Measurements from ENCODE around the gene MAP3K5. TPM values are rescaled to one million over a fixed set of nuclear protein-coding genes. Genes with fewer than 3 reads are reported as not detected.
"Not testable (repeated sequence)": the region's sequence is repeated elsewhere in the genome, so short reads cannot be mapped to it uniquely, and the experiment has no call there.

Gene MAP3K5
- total RNA-seq, 1 donor from 2014 or later = 24.4 TPM

GRCh38 chr6:136816656-136817055, 24.4 kb upstream of the MAP3K5 start:
- Mint-ChIP-seq H3K36me3 (ENCODE audit: low read depth) (no peaks in the 10 kb centered on the region), H3K9me3 (no peaks in the 10 kb centered on the region), H3K27ac (no peak overlapping the region), H3K27me3 (peaks cover 4% of the 10 kb centered on the region), H3K4me3 (no peak overlapping the region), H3K4me1 (peaks cover 1% of the 10 kb centered on the region)
- CTCF ChIA-PET = interaction anchor here (0.8 kb wide), 1 partner anchor 172 kb away, joined by 4 read pairs; no protein-coding TSS in a partner anchor
- no peak for TF ChIP-seq CTCF (IDR thresholded peaks at IDR 0.05)
- ATAC-seq (ENCODE audit: low read depth) (no peak), DNase-seq (no peak)
- intact Hi-C loops (cut with micrococcal nuclease) = no loop called here
- POLR2A ChIA-PET = no interaction called here

- POLR2A ChIA-PET; H3K4me1 Mint-ChIP-seq; H3K4me3 Mint-ChIP-seq; DNase-seq; intact Hi-C loops (cut with micrococcal nuclease); CTCF ChIA-PET; ATAC-seq (ENCODE audit: low read depth); H3K36me3 Mint-ChIP-seq (ENCODE audit: low read depth); H3K27me3 Mint-ChIP-seq; H3K9me3 Mint-ChIP-seq; H3K27ac Mint-ChIP-seq: not testable (repeated sequence)
Observed at GRCh38 chr6:136815608-136816007, 23.3 kb upstream of the MAP3K5 start.

- H3K27ac Mint-ChIP-seq = no peak overlapping the region
- H3K36me3 Mint-ChIP-seq (ENCODE audit: low read depth) = no peaks in the 10 kb centered on the region
- ChIA-PET POLR2A (no interaction called here), CTCF (no interaction called here)
- DNase-seq (no peak), ATAC-seq (ENCODE audit: low read depth) (no peak)
- no peaks in the 10 kb centered on the region for H3K27me3 Mint-ChIP-seq
- intact Hi-C loops (cut with micrococcal nuclease) = no loop called here
- no peak overlapping the region for H3K4me3 Mint-ChIP-seq
- H3K9me3 Mint-ChIP-seq = no peaks in the 10 kb centered on the region
- no peak for TF ChIP-seq CTCF (IDR thresholded peaks at IDR 0.05)
- no peaks in the 10 kb centered on the region for H3K4me1 Mint-ChIP-seq
Observed at GRCh38 chr6:136812174-136812573, 19.9 kb upstream of the MAP3K5 start.

GRCh38 chr6:136811272-136811671, 19.0 kb upstream of the MAP3K5 start:
- POLR2A ChIA-PET = no interaction called here
- intact Hi-C loops (cut with micrococcal nuclease) = no loop called here
- H3K27me3 Mint-ChIP-seq = no peaks in the 10 kb centered on the region
- CTCF ChIA-PET = no interaction called here
- no peak overlapping the region for H3K4me3 Mint-ChIP-seq
- DNase-seq (no peak), ATAC-seq (ENCODE audit: low read depth) (no peak)
- no peak overlapping the region for H3K27ac Mint-ChIP-seq
- no peaks in the 10 kb centered on the region for H3K4me1 Mint-ChIP-seq
- TF ChIP-seq CTCF (IDR thresholded peaks at IDR 0.05) = no peak
- no peaks in the 10 kb centered on the region for H3K9me3 Mint-ChIP-seq
- no peaks in the 10 kb centered on the region for H3K36me3 Mint-ChIP-seq (ENCODE audit: low read depth)

GRCh38 chr6:136809091-136809860, 17.0 kb upstream of the MAP3K5 start:
- Mint-ChIP-seq H3K4me3 (no peak overlapping the region), H3K27me3 (no peaks in the 10 kb centered on the region), H3K27ac (no peak overlapping the region), H3K4me1 (no peaks in the 10 kb centered on the region), H3K9me3 (no peaks in the 10 kb centered on the region), H3K36me3 (ENCODE audit: low read depth) (no peaks in the 10 kb centered on the region)
- TF ChIP-seq CTCF (IDR thresholded peaks at IDR 0.05) = no peak
- ChIA-PET CTCF (no interaction called here), POLR2A (no interaction called here)
- intact Hi-C loops (cut with micrococcal nuclease) = no loop called here
- DNase-seq (no peak), ATAC-seq (ENCODE audit: low read depth) (no peak)

- CTCF ChIA-PET = interaction anchor here (1.4 to 2.2 kb wide), 2 partner anchors 9 to 159 kb away, joined by 3 to 7 read pairs; no protein-coding TSS in a partner anchor
- DNase-seq = no peak
- no peaks in the 10 kb centered on the region for H3K36me3 Mint-ChIP-seq (ENCODE audit: low read depth)
Observed at GRCh38 chr6:136803608-136804007, 11.3 kb upstream of the MAP3K5 start.

More at GRCh38 chr6:136803608-136804007, 11.3 kb upstream of the MAP3K5 start:
- Mint-ChIP-seq H3K4me3 (no peak overlapping the region), H3K9me3 (peaks cover 5% of the 10 kb centered on the region), H3K27me3 (no peaks in the 10 kb centered on the region), H3K4me1 (no peaks in the 10 kb centered on the region), H3K27ac (no peak overlapping the region)
- TF ChIP-seq CTCF (IDR thresholded peaks at IDR 0.05) = no peak
- POLR2A ChIA-PET = no interaction called here
- ATAC-seq (ENCODE audit: low read depth) = no peak
- intact Hi-C loops (cut with micrococcal nuclease) = no loop called here
